Colonic mucosa (tissue), 4 donors: ENCODE results near the gene SQOR. TPM values are rescaled to one million over a fixed set of nuclear protein-coding genes. Genes with fewer than 3 reads are reported as not detected.
A peak's percentile ranks its signal among the peaks of the same experiment; 100 is the strongest.

Experiments used
- DNase-seq: peaks from one replicate; pipeline ENCODE4 v3.0.0-alpha.2; 2020
- H3K27ac ChIP-seq: fragments of 200-600 bp; one replicate; pipeline ENCODE4 v1.8.0; 2021
- H3K27me3 ChIP-seq: fragments of 200-600 bp; one replicate; pipeline ENCODE4 v1.8.0; 2021
- H3K36me3 ChIP-seq: fragments of 200-600 bp; one replicate; pipeline ENCODE4 v1.8.0; 2021
- H3K4me1 ChIP-seq: fragments of 200-600 bp; one replicate; pipeline ENCODE4 v1.8.0; 2021; ENCODE audit warnings: mild to moderate bottlenecking
- H3K4me3 ChIP-seq: fragments of 200-600 bp; one replicate; pipeline ENCODE4 v1.8.0; 2021
- H3K9ac ChIP-seq, 2 donors: one replicate each; pipeline ENCODE4 v1.7.0; 2013; ENCODE audit warnings: control low read depth in 2 of 2, low read depth in 2 of 2, low read length in 2 of 2
- H3K9me3 ChIP-seq: fragments of 200-600 bp; one replicate; pipeline ENCODE4 v1.8.0; 2021
- CTCF ChIP-seq: fragments of 200-600 bp; IDR thresholded peaks from one replicate; pipeline ENCODE4 v1.8.0; 2022; ENCODE audit warnings: antibody characterized with exemption, mild to moderate bottlenecking
- intact Hi-C: fragments of 100-400 bp; cut with DNase I; formaldehyde crosslinking; loops from one replicate; pipeline ENCODE4 v1.14.1; 2022
- total RNA-seq, 2 donors: library from RNA; stranded (reverse); fragmentation: NEBNext Ultra II Directional in 1 of 2; extraction: Animal tissue kit (Norgen Biotek cat#: 25700) in 1 of 2; gene quantifications; one replicate each; pipeline ENCODE4 v1.2.1, GENCODE V29; 2021
- donor health status: healthy.
- donor health status: DM: no; HTN: no; CAD: no.
- donor health status: DM: no; HTN: no; CAD: no.

The SQOR gene
- total RNA-seq, 2 donors from 2014 or later: 308 to 500 TPM

- no peaks in the 10 kb centered on the region for H3K9me3 ChIP-seq
- no peak for DNase-seq
- no peaks in the 10 kb centered on the region for H3K27me3 ChIP-seq
- no peak overlapping the region for H3K9ac ChIP-seq
- TF ChIP-seq CTCF: no peak
- H3K27ac ChIP-seq: no peak overlapping the region
- H3K4me1 ChIP-seq: no peaks in the 10 kb centered on the region
- no peak overlapping the region for H3K4me3 ChIP-seq
- intact Hi-C loops: no loop called here
- no peaks in the 10 kb centered on the region for H3K36me3 ChIP-seq
Observed at GRCh38 chr15:45603881-45604280, 30.9 kb upstream of the SQOR start.

- no peak overlapping the region for H3K4me3 ChIP-seq
Observed at GRCh38 chr15:45604326-45604725, 30.5 kb upstream of the SQOR start.

GRCh38 chr15:45606413-45606812 is 28.4 kb upstream of the SQOR start:
- intact Hi-C loops: no loop called here
- Histone ChIP-seq H3K27me3 (no peaks in the 10 kb centered on the region), H3K27ac (no peak overlapping the region), H3K4me1 (no peaks in the 10 kb centered on the region), H3K36me3 (no peaks in the 10 kb centered on the region), H3K4me3 (no peak overlapping the region), H3K9ac (no peak overlapping the region), H3K9me3 (no peaks in the 10 kb centered on the region)
- TF ChIP-seq CTCF: no peak
- no peak for DNase-seq

More at GRCh38 chr15:45604326-45604725, 30.5 kb upstream of the SQOR start:
- intact Hi-C loops: no loop called here
- no peaks in the 10 kb centered on the region for H3K27me3 ChIP-seq
- no peak for TF ChIP-seq CTCF
- no peaks in the 10 kb centered on the region for H3K4me1 ChIP-seq
- no peak overlapping the region for H3K9ac ChIP-seq
- H3K36me3 ChIP-seq: no peaks in the 10 kb centered on the region
- H3K9me3 ChIP-seq: no peaks in the 10 kb centered on the region
- no peak for DNase-seq
- no peak overlapping the region for H3K27ac ChIP-seq

GRCh38 chr15:45606841-45607240 is 28.0 kb upstream of the SQOR start:
- Histone ChIP-seq H3K27me3 (no peaks in the 10 kb centered on the region), H3K36me3 (no peaks in the 10 kb centered on the region), H3K4me3 (no peak overlapping the region), H3K9me3 (no peaks in the 10 kb centered on the region), H3K9ac (no peak overlapping the region), H3K27ac (no peak overlapping the region), H3K4me1 (no peaks in the 10 kb centered on the region)
- DNase-seq: no peak
- TF ChIP-seq CTCF: no peak
- intact Hi-C loops: no loop called here

- Histone ChIP-seq H3K27ac (no peak overlapping the region), H3K9me3 (no peaks in the 10 kb centered on the region), H3K27me3 (no peaks in the 10 kb centered on the region), H3K36me3 (no peaks in the 10 kb centered on the region), H3K4me3 (no peak overlapping the region), H3K9ac (no peak overlapping the region), H3K4me1 (no peaks in the 10 kb centered on the region)
- peak; percentile 25 for TF ChIP-seq CTCF
- no peak for DNase-seq
- intact Hi-C loops: no loop called here
Observed at GRCh38 chr15:45611305-45611704, 23.5 kb upstream of the SQOR start.
